RWPE2 (cell line): ENCODE measurements around the gene UXS1.

Experiments used
- ATAC-seq: fragments of 200-7000 bp; cut with Tn5 transposase; 3 replicates; pipeline ENCODE4 v1.9.1; 2021; ENCODE audit warnings: low read depth
- DNase-seq: peaks from one replicate; pipeline ENCODE4 v3.0.0-alpha.2; 2020; ENCODE audit warnings: low spot score
- H3K27ac ChIP-seq: fragments of 450-650 bp; 2 replicates; pipeline ENCODE4 v1.5.1; 2017; ENCODE audit warnings: mild to moderate bottlenecking; ENCODE audit not compliant: poor library complexity, severe bottlenecking
- H3K27me3 ChIP-seq: fragments of 250-450 bp; sonication (Bioruptor Pico); 2 replicates; pipeline ENCODE4 v1.5.1; 2021; ENCODE audit warnings: mild to moderate bottlenecking, moderate library complexity; ENCODE audit not compliant: insufficient read depth, poor library complexity, severe bottlenecking
- H3K36me3 ChIP-seq: fragments of 250-450 bp; sonication (Bioruptor Pico); 2 replicates; pipeline ENCODE4 v1.5.1; 2020; ENCODE audit warnings: low read depth, mild to moderate bottlenecking, moderate library complexity
- H3K4me1 ChIP-seq: fragments of 250-450 bp; sonication (Bioruptor Pico); 2 replicates; pipeline ENCODE4 v1.5.1; 2021; ENCODE audit warnings: mild to moderate bottlenecking, moderate library complexity; ENCODE audit not compliant: insufficient read depth, poor library complexity, severe bottlenecking
- H3K4me3 ChIP-seq: fragments of 250-450 bp; sonication (Bioruptor Pico); 2 replicates; pipeline ENCODE4 v1.5.1; 2021; ENCODE audit warnings: mild to moderate bottlenecking, moderate library complexity; ENCODE audit not compliant: severe bottlenecking
- H3K9me3 ChIP-seq: fragments of 250-450 bp; sonication (Bioruptor Pico); 2 replicates; pipeline ENCODE4 v1.5.1; 2021; ENCODE audit warnings: mild to moderate bottlenecking, moderate library complexity; ENCODE audit not compliant: severe bottlenecking
- CTCF ChIP-seq: fragments of 450-650 bp; IDR thresholded peaks from one replicate; pipeline ENCODE4 v1.5.1; 2017; ENCODE audit warnings: mild to moderate bottlenecking, moderate library complexity; ENCODE audit not compliant: poor library complexity, severe bottlenecking

UXS1 gene

GRCh38 chr2:106172649-106173048, 21.5 kb downstream of the UXS1 start:
- Histone ChIP-seq H3K27me3 (no peaks in the 10 kb centered on the region), H3K4me1 (no peaks in the 10 kb centered on the region), H3K4me3 (no peak overlapping the region), H3K36me3 (no peaks in the 10 kb centered on the region), H3K27ac (no peak overlapping the region), H3K9me3 (no peaks in the 10 kb centered on the region)
- TF ChIP-seq CTCF = no peak
- DNase-seq = no peak
- ATAC-seq = no peak

- no peak overlapping the region for H3K4me3 ChIP-seq
- no peaks in the 10 kb centered on the region for H3K27me3 ChIP-seq
- TF ChIP-seq CTCF = no peak
- no peaks in the 10 kb centered on the region for H3K4me1 ChIP-seq
- DNase-seq = no peak
- no peak overlapping the region for H3K27ac ChIP-seq
- no peaks in the 10 kb centered on the region for H3K9me3 ChIP-seq
- ATAC-seq = no peak
- H3K36me3 ChIP-seq = no peaks in the 10 kb centered on the region; the same call in 1 of the 2 replicates
Observed at GRCh38 chr2:106168657-106169056, 25.4 kb downstream of the UXS1 start.

GRCh38 chr2:106167067-106167466, 27.0 kb downstream of the UXS1 start:
- no peak overlapping the region for H3K27ac ChIP-seq
- DNase-seq (no peak), ATAC-seq (no peak)
- no peak overlapping the region for H3K4me3 ChIP-seq
- no peaks in the 10 kb centered on the region for H3K9me3 ChIP-seq
- peaks cover 3% of the 10 kb centered on the region; the same call in 1 of the 2 replicates for H3K36me3 ChIP-seq
- TF ChIP-seq CTCF = no peak
- peaks cover 10% of the 10 kb centered on the region for H3K4me1 ChIP-seq
- no peaks in the 10 kb centered on the region for H3K27me3 ChIP-seq

GRCh38 chr2:106165561-106165960, 28.5 kb downstream of the UXS1 start:
- Histone ChIP-seq H3K36me3 (peaks cover 7% of the 10 kb centered on the region), H3K4me3 (no peak overlapping the region), H3K27me3 (no peaks in the 10 kb centered on the region), H3K27ac (no peak overlapping the region), H3K4me1 (peaks cover 15% of the 10 kb centered on the region), H3K9me3 (no peaks in the 10 kb centered on the region)
- DNase-seq (no peak), ATAC-seq (no peak)
- TF ChIP-seq CTCF = no peak

- DNase-seq = no peak
- H3K4me3 ChIP-seq = no peak overlapping the region
- no peak for ATAC-seq
- no peaks in the 10 kb centered on the region for H3K9me3 ChIP-seq
- H3K36me3 ChIP-seq = peaks cover 7% of the 10 kb centered on the region
- no peak for TF ChIP-seq CTCF
- H3K27ac ChIP-seq = no peak overlapping the region
- no peaks in the 10 kb centered on the region for H3K27me3 ChIP-seq
- H3K4me1 ChIP-seq = peaks cover 15% of the 10 kb centered on the region
Observed at GRCh38 chr2:106165029-106165428, 29.1 kb downstream of the UXS1 start.
